T-helper 1 cell treated with Interleukin-12 subunit alpha and Interleukin-12 subunit beta and Interleukin-4 antibody, amounts not matched to agents 30 ng/mL and 1 ng/mL, for 36 hours (primary cell): Measurements from ENCODE around the gene CDH13. TPM values are rescaled to one million over a fixed set of nuclear protein-coding genes. Genes with fewer than 3 reads are reported as not detected.

Experiments used
- intact Hi-C: fragments of 100-400 bp; cut with micrococcal nuclease; formaldehyde crosslinking; loops from one replicate; pipeline ENCODE4 v1.15.1; 2024
- total RNA-seq: library from RNA; stranded (reverse); gene quantifications from 2 replicates; pipeline ENCODE4 v1.2.3, GENCODE V29; 2022

Gene CDH13
- total RNA-seq, 1 donor from 2014 or later: not detected

- intact Hi-C loops: no loop called here
These were observed 1220.8 kb downstream of the CDH13 start for GRCh38 chr16:83847371-83848225.

- intact Hi-C loops: no loop called here
These were observed 1222.7 kb downstream of the CDH13 start for GRCh38 chr16:83849421-83849820.
